MCF 10A (cell line): ENCODE measurements around the gene MBOAT1. TPM values are rescaled to one million over a fixed set of nuclear protein-coding genes. Genes with fewer than 3 reads are reported as not detected.

Experiments
- BruUV-seq: library from RNA; stranded (reverse); fragments of 400-500 nt; replicated peaks from 2 replicates; lab custom pipeline; 2021; lab: Mats Ljungman, UMichigan
- CTCF ChIA-PET: fragments of 300-600 bp; sonication (Branson Sonifier 250); formaldehyde crosslinking; extraction: SDS; loops from one replicate; lab custom pipeline; 2021; ENCODE audit warnings: antibody characterized with exemption, inconsistent platforms; lab: Yijun Ruan, JAX
- POLR2A ChIA-PET: fragments of 300-600, 350-650 bp; sonication (Branson Sonifier 250); formaldehyde crosslinking; extraction: SDS; loops from one replicate; lab custom pipeline; 2020; ENCODE audit warnings: antibody characterized with exemption, inconsistent platforms; lab: Yijun Ruan, JAX
- DNase-seq: peaks from one replicate; pipeline ENCODE4 v3.0.0-alpha.2; 2018; ENCODE audit not compliant: unreplicated experiment
- H3K27ac Mint-ChIP-seq: one replicate; pipeline ENCODE4 v1.8.0; 2022; ENCODE audit warnings: mild to moderate bottlenecking, low read depth, mixed read lengths; ENCODE audit not compliant: unreplicated experiment
- H3K27me3 Mint-ChIP-seq: one replicate; pipeline ENCODE4 v1.8.0; 2022; ENCODE audit warnings: mixed read lengths; ENCODE audit not compliant: insufficient read depth, unreplicated experiment
- H3K36me3 Mint-ChIP-seq: one replicate; pipeline ENCODE4 v1.8.0; 2022; ENCODE audit warnings: mild to moderate bottlenecking, moderate library complexity, mixed read lengths; ENCODE audit not compliant: insufficient read depth, unreplicated experiment
- H3K4me1 Mint-ChIP-seq: one replicate; pipeline ENCODE4 v1.8.0; 2022; ENCODE audit warnings: mixed read lengths; ENCODE audit not compliant: insufficient read depth, unreplicated experiment
- H3K4me3 Mint-ChIP-seq: one replicate; pipeline ENCODE4 v1.8.0; 2022; ENCODE audit warnings: mild to moderate bottlenecking, moderate library complexity, mixed read lengths; ENCODE audit not compliant: unreplicated experiment
- H3K9me3 Mint-ChIP-seq: one replicate; pipeline ENCODE4 v1.8.0; 2022; ENCODE audit warnings: mixed read lengths; ENCODE audit not compliant: unreplicated experiment
- CTCF ChIP-seq: fragments of 200-600 bp; IDR thresholded peaks from one replicate; pipeline ENCODE4 v1.8.0; 2022; ENCODE audit warnings: antibody characterized with exemption, mild to moderate bottlenecking; ENCODE audit not compliant: unreplicated experiment
- intact Hi-C: fragments of 100-400 bp; cut with micrococcal nuclease; formaldehyde crosslinking; loops from 2 replicates; pipeline ENCODE4 v1.14.1; 2022
- total RNA-seq: library from RNA; stranded (reverse); gene quantifications from 2 replicates; pipeline ENCODE4 v1.2.3, GENCODE V29; 2022

The MBOAT1 gene
- total RNA-seq, 1 experiment from 2014 or later = 6.3 TPM

GRCh38 chr6:20105838-20106237, 106.4 kb downstream of the MBOAT1 start:
- BruUV-seq = no TSS peak
- TF ChIP-seq CTCF = no peak
- ChIA-PET POLR2A (no interaction called here), CTCF (interaction anchor here (1.2 to 9.7 kb wide), 3 partner anchors 14 to 20 kb away, joined by 4 to 57 read pairs (median 9); no protein-coding TSS in a partner anchor)
- no peaks in the 10 kb centered on the region for H3K27me3 Mint-ChIP-seq
- H3K4me3 Mint-ChIP-seq = no peak overlapping the region
- intact Hi-C loops = no loop called here
- no peak overlapping the region for H3K27ac Mint-ChIP-seq
- H3K36me3 Mint-ChIP-seq = no peaks in the 10 kb centered on the region
- DNase-seq = no peak
- H3K9me3 Mint-ChIP-seq = no peaks in the 10 kb centered on the region
- no peaks in the 10 kb centered on the region for H3K4me1 Mint-ChIP-seq

- DNase-seq = no peak
- Mint-ChIP-seq H3K4me1 (no peaks in the 10 kb centered on the region), H3K27me3 (no peaks in the 10 kb centered on the region), H3K27ac (no peak overlapping the region), H3K4me3 (no peak overlapping the region), H3K36me3 (no peaks in the 10 kb centered on the region), H3K9me3 (no peaks in the 10 kb centered on the region)
- intact Hi-C loops = no loop called here
- no TSS peak for BruUV-seq
- ChIA-PET POLR2A (no interaction called here), CTCF (interaction anchor here (0.5 to 9.7 kb wide), 3 partner anchors 13 to 433 kb away, joined by 4 to 57 read pairs (median 9); no protein-coding TSS in a partner anchor)
- no peak for TF ChIP-seq CTCF
Measured at GRCh38 chr6:20104696-20105095, 107.6 kb downstream of the MBOAT1 start.

GRCh38 chr6:20102397-20103073, 109.7 kb downstream of the MBOAT1 start:
- Mint-ChIP-seq H3K27ac (no peak overlapping the region), H3K27me3 (no peaks in the 10 kb centered on the region), H3K9me3 (no peaks in the 10 kb centered on the region), H3K4me3 (no peak overlapping the region), H3K4me1 (no peaks in the 10 kb centered on the region), H3K36me3 (no peaks in the 10 kb centered on the region)
- no peak for TF ChIP-seq CTCF
- intact Hi-C loops = no loop called here
- ChIA-PET POLR2A (no interaction called here), CTCF (interaction anchor here (1.4 to 9.7 kb wide), 3 partner anchors 11 to 25 kb away, joined by 4 to 57 read pairs (median 7); no protein-coding TSS in a partner anchor)
- no TSS peak for BruUV-seq
- DNase-seq = no peak

GRCh38 chr6:20099156-20099555, 113.1 kb downstream of the MBOAT1 start:
- no TSS peak for BruUV-seq
- no peaks in the 10 kb centered on the region for H3K27me3 Mint-ChIP-seq
- H3K4me3 Mint-ChIP-seq = no peak overlapping the region
- H3K36me3 Mint-ChIP-seq = no peaks in the 10 kb centered on the region
- no peak overlapping the region for H3K27ac Mint-ChIP-seq
- DNase-seq = no peak
- no peaks in the 10 kb centered on the region for H3K9me3 Mint-ChIP-seq
- intact Hi-C loops = loop anchor here (10.0 kb wide), 1 partner anchor 116 kb away; the partner anchor contains the start of gene MBOAT1
- CTCF ChIA-PET = interaction anchor here (0.8 to 1.4 kb wide), 2 partner anchors 30 to 431 kb away, joined by 3 read pairs; no protein-coding TSS in a partner anchor
- H3K4me1 Mint-ChIP-seq = no peaks in the 10 kb centered on the region
- POLR2A ChIA-PET = interaction anchor here (0.7 kb wide), 1 partner anchor 9 kb away, joined by 3 read pairs; no protein-coding TSS in a partner anchor
- no peak for TF ChIP-seq CTCF
